Astrocyte of the hippocampus (primary cell): ENCODE data around the gene AMOT.
"Not testable (repeated sequence)": the region's sequence is repeated elsewhere in the genome, so short reads cannot be mapped to it uniquely, and the experiment has no call there.

Experiments
- DNase-seq: peaks from one replicate; pipeline ENCODE4 v3.0.0; 2011; ENCODE audit warnings: low read depth, low spot score

Gene AMOT, protein sequence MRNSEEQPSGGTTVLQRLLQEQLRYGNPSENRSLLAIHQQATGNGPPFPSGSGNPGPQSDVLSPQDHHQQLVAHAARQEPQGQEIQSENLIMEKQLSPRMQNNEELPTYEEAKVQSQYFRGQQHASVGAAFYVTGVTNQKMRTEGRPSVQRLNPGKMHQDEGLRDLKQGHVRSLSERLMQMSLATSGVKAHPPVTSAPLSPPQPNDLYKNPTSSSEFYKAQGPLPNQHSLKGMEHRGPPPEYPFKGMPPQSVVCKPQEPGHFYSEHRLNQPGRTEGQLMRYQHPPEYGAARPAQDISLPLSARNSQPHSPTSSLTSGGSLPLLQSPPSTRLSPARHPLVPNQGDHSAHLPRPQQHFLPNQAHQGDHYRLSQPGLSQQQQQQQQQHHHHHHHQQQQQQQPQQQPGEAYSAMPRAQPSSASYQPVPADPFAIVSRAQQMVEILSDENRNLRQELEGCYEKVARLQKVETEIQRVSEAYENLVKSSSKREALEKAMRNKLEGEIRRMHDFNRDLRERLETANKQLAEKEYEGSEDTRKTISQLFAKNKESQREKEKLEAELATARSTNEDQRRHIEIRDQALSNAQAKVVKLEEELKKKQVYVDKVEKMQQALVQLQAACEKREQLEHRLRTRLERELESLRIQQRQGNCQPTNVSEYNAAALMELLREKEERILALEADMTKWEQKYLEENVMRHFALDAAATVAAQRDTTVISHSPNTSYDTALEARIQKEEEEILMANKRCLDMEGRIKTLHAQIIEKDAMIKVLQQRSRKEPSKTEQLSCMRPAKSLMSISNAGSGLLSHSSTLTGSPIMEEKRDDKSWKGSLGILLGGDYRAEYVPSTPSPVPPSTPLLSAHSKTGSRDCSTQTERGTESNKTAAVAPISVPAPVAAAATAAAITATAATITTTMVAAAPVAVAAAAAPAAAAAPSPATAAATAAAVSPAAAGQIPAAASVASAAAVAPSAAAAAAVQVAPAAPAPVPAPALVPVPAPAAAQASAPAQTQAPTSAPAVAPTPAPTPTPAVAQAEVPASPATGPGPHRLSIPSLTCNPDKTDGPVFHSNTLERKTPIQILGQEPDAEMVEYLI

DNA sequence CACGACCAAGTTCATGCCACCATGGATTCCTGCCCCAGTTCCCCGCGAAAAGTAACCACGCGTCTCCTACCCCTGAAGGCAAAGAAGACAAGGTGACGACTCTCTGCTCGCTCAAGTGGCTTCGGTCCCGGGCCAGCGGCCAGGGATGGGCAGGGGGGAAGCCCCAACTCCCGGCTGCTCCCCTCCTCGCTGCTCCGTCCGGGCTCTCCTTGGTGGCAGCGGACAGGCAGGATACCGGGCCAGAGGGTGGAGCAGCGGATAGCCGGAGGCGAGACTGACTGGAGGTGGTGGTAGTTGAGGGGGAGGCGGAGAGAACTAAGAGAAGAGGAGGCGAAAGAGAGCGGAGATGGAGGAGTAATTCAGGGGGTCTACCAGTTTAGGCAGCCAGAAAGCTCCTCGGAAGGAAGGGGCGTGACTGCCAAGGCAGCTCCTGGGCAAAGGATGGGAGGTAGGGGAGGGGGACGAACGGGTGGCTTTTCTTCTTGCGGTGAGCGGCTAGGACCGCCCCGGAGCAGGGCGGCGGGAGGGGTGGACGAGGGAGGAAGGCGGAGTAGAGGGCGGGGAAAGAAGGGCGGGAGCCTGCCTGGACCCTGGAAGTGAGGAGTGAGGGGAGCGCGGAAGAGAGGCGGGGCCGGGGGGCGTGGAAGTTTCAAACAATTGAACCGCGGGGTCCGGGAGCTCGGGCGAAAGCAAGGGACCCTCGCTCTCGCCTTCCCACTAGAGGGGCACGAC is at the start of gene AMOT:
AMOT (minus strand) TSS at position 450 of the 732 bp plus-strand sequence. CDS start 17,705 bp downstream, outside the sequence.
- DNase-seq: peak; percentile 91

DNA sequence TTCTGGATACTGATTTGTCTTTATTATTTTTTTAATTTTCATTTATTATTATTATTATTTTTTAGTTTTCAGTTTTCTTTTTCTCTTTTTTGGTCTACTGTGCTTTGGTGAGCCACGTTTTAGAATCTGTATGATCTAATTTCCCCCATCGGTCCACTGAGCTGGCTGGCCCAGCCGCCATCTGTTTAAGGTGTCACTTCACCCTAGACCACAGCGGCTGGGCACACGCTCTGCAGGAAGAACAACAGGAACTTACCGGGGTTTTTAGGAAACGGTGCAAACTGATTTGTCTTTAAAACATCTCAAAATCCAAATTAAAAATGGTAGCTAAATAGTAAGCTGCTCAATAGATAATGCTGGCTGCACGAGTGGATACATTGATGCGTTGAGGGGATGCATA is 48.8 kb upstream of the AMOT start:
- no peak for DNase-seq

DNA sequence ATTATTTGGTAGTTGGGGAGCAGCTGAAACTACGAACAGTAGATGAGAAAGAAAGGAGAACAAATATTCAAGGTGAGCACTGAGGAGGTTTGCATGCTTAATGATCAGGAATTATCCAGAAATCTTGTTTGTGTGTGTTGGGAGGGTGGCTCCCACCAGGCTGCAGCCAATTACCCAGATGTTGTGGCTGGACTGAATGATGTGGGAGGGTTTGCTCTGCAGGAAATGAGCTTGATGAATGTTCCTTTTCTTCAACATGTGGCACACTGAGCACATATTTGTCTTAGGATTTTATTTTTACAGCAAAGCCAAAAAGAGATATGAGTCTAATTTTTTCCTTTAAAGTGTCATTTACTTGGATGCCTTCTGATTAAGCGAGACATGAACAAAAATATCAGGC is 48.3 kb upstream of the AMOT start:
- DNase-seq: no peak

DNA sequence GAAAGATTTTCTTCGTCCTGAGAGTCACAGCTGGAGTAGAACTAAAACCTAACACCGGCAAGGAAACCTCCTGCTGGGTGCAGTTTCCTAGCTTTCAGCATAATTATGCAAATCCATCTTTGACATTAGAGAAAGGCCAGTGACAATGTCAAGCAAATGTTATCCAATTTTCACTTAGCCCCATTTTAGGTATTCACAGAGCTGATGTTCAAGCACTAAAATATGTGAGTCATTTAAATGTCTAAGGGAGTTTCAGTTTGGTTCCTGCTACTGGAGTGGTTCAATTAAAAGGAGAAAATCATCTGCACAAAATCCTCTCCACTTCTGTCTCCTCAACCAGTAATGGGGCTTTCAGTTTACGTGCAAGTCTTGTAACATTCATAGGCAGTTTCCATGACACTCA is 37.1 kb upstream of the AMOT start:
- DNase-seq: no peak

DNA sequence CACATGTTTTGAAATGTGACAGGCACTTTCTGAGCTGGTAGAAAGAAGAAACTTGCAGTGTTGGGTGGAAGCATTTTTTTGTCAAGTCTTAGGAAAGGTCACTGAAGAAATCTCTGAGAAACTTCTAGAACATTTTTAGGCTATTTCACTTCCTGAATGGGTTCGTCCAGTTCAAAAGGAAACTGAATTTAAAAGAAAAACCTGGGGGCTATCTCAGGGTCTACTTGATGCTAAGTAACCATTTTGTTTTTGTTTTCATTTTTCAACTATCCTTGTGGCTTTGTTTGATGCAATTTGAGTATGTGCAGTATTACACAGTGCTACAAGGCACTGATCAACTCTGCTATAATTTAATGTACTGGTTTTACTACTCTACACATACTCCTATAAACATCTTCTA is 34.0 kb upstream of the AMOT start:
- no peak for DNase-seq

DNA sequence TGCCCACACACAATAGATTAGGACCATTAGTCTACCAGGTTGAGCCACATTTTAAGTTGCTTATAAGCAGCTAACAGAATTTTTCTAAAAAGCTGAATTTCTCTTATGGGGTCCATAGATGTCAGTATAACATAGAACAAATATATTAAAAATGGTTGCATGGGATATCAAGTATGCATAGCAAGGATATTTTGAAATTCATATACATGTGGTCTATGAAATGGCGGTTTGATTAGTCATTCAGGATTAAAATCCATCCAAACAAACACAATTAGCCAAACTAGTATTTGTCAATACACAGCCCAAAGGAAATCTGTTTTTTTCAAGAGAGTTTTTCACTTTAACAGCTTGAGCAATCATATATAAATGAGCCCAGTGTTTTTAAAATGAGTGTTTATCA is 33.5 kb upstream of the AMOT start:
- DNase-seq: no peak

DNA sequence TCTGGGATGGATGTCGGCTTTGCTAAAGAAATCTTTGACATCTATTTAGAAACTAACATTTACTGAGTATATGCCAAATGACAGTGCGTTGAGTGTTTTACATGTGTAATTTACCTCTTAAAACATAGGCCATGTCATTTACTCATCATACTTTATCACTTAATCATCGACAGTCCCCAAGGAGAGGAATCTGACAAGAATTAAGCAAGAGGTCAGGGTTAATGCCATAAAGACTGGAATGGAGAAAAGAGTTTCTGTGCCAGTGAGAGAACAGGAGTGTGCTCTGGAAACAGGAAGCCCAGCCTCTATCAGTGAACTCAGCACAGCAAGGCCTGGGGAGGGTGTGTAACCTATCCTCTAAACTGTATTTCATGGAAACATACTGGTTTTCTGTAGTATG is 28.0 kb upstream of the AMOT start:
- DNase-seq: no peak

DNA sequence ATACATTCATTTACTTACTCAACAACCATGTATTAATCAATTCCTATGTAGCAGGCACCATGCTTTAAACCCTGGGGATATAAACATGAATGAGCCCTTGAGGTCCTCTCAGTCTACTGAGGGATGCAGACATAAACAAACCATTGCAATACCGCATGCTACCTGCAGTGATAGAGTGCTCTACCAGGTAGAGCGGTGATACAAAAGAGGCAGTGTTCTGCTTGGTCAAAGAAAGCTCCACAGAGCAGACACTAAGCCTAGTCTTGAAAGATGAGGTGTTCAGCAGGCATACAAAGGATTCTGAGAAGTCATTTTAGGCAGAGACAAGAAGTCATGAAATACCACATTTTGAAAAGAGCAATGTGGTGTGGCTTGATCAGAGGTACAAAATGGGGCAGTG is 26.9 kb upstream of the AMOT start:
- DNase-seq: no peak

DNA sequence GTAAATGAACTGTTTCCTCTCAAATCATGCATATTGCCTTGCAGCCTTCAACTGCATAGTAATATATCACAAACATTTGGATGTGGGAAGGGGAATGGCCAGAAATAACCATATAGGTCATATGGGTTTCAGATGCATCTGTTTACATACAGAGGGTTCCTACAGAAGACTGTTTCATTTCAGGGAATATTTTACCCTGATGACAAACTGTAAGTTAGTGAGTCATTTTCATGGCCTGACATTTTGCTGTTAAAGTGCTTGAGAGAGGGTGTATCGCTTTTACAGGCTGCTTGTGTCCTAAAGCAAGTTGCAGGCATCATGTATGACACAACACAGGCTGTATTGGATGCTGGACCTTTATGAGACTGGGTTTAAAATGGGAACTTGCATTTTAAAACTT is 25.5 kb upstream of the AMOT start:
- DNase-seq: no peak

DNA sequence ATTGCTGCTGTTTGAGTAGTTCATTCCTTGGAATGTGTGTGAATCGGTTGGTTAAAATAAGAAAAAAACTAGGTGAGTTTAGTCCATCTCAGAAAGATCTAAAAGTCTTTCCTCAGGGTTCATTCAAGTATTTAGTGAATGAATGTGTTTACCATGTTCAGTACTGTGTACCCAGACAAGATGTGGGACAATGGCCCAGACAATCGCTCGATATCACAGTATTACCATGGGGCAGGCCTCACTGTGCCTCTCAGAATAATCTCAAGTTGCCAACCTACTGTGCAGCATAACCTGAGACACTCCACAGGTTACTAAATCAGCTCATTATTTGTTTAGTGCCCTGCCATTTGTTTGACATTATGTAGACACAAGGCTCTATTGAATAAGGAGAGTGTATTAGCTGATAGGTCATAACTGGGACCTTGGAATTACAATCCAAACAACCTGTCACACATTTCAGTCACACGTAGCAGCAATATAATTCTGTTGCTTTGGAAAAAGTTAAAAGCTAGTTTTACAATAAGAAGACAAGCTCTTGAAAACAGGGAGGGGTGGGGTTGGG is 24.9 kb upstream of the AMOT start:
- DNase-seq: no peak

DNA sequence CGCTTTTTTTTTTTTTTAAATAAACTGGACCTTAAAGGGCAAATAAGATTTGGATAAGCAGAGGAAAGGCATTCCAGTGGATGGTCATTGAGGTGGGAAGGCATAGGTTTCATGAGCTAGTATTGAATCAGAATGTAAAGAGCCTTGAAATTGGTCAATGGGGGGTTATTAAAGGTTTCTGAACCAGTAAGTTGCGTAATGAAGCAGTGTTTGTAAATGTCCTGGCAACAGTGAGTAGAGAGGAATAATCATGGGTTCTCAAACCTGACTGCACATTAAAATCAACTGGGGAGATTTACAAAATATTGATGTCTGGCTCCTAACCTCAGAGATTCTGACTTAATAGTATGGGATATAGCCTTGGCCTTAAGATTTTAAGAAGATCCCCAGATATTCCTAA is 23.2 kb upstream of the AMOT start:
- DNase-seq: no peak

DNA sequence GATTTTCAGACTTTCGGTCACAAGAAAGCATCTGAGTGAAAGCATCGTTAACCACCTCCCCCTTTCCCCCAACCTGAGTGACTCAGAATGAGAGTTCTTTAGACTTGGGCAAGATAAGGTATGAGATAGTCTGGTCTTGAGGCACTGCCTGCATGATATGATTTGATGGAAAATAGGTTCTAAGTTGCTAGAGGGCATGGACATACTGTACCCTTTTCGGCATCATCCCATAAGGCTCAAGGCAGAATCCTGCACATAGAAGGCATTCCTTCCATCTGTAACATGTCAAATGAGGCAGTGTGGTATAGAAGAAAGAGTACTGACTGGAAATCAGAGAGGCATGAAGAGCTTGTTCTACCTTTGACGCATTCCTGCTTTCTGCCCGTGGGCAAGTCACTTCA is 16.8 kb upstream of the AMOT start:
- DNase-seq: no peak

DNA sequence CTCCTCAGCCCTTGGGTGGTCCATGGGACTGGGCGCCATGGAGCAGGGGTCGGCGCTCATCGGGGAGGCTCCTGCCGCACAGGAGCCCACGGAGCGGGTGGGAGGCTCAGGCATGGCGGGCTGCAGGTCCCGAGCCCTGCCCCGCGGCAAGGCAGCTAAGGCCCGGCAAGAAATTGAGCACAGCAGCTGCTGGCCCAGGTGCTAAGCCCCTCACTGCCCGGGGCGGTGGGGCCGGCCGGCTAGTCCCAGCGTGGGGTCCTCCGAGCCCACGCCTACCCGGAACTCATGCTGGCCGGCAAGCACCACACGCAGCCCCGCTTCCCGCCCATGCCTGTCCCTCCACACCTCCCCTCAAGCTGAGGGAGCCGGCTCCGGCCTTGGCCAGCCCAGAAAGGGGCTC is 14.3 kb upstream of the AMOT start:
- not testable (repeated sequence) for DNase-seq

DNA sequence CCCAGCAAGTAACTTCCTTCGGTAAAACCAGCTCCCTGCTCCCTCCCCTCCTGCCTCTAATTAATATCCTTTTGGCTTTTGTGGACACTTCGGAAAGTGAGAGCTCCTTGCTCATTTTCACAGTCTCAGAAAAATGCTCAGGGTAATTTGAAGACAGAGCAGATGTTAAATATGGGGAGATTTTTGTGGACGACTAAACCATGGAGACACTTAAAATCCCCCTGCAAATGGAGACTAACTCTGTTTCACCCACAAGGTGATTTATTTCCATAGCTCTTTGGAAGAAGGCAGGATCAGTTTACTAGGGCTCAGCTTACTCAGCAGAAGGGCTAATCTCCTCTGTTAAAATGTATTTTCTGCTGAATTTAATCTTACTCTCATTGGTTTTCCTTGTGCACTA is 12.2 kb upstream of the AMOT start:
- no peak for DNase-seq

DNA sequence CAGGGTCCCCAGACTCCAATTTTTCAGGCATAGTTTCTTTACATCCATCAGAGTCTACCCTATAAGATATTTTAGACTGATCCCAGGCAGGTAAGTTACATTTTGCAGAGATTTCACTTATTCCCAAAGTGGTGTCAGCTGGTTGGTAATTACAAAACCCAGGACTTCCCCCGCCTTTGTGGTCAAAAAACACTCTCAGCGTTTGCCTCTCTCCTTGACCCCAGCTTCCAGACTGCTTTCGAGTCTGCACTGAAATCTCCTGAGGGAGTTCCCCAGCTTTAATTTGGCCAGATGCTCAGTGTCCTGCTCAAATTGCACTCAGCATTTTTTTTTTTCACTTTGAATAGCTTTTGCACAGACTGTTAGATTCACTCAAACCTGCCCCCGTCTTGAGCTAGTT is 11.2 kb upstream of the AMOT start:
- peak; percentile 41 for DNase-seq

DNA sequence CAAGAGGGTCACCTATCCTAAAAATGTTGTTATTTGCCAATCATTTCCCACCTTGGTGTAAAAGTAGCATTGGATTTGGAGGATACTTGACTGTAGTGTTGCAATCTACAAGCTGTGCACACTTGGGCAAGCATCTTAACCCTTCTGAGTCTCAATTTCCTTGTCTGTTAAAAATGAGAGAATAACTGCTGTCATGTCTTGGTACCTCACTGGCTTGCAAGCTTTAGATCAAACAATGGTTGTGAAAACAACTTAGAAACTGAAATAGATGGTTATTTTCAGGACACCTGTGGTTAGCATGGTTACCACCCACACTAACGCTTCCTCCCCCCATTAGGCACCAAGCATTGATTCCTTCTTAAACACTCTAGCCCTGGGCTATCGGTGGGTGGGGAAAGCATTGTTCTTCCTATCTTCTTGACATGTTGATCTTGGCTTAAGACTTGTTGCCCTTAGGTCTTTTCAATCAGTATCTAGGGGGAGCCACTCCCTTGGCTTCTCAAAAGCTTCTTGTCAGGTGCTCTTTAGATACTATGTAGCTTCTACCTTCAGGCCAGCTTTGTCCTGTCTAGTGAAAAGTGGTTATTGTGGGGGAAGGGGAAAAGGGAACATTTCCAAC is 10.6 kb upstream of the AMOT start:
- no peak for DNase-seq

DNA sequence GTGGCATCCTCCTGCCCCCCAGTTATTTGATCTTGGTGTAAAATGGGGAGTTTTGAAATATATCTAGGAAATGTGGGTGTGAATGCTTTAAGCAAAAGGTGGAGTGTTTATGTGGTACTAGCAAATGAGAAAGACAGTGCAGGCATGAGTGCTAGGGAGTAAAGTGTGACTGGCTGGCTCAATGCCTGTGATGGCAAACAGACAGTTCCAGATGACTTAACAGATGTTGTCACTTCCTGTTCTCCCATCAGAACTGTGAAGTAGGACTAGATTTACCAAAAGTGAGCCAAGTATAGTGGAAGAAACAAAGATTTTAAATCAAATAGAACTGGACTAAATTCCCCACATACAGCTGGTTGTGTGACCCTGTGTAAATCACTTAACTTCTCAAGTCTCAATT is 8.4 kb upstream of the AMOT start:
- DNase-seq: no peak

DNA sequence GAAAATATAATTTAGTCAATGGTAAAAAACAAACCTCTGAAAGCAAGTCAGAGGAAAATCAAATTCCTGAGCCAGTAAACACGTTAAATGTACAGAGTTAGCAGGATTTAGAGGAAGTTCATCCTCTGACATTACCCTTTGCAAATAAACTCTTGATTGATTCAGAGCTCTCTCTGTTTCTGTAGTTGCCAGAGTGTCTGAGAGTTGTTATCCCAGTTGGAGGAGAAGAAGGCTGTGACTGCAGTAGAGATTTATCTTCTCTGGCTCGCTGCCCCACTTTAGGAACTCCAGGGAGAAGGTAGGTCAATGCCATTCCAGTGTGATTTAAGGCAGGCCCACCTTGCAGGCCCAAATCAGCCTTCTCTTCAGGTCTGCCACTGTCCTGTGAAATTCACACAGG is 6.2 kb upstream of the AMOT start:
- no peak for DNase-seq

DNA sequence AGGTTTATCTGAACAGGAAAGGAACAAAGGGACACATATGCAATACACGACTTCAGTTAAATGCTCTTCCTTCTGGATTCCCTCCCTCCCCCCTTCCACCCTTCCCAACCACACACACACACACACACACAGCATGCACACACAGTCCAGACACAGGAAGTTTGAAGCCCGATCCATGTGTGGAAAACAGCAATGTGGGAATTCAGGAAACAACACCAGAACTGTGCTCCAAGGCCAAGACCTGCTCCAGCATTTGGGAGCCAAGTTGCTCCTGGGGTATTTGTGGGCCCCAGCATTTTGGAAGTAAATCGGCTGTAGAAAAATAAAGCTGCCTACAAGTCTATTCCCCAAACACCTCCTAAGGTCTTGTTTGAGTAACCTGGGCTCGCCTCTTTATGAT is 5.6 kb upstream of the AMOT start:
- no peak for DNase-seq

DNA sequence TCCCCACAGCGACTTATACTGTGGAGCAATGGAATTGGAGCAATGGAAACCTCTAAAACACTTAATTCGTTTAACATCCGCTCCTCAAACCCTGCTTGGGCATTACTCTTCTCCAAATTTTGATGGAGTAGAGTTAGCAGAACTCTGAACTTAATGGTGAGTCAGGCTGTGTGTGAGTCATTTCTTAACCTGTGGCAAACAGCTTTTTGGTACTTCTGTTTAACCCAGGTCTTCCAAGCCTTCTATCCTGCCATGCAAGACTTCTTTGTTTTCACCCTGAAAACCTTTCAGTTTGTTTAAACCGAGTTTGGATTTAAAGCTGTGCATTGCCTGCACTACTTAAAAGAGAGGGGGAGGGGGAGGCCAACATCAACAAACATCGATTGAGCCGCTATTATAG is 3.6 kb upstream of the AMOT start:
- peak; percentile 14 for DNase-seq

DNA sequence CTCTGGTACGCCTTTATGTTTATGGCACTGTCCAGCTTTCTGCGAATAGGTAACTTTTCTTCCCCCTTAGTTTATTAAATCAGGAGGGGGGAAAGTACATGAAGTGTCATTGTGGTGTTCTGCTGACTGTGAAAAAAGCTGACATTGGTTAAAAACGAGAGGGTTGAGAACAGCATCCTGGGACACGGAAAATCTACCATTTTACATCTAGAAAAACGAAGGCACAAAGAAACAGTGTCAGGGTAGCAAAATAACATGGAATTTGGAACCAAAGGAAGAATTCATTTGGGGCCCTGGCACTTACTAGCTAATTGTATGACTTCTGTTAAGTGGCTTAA is 1.2 kb upstream of the AMOT start:
- DNase-seq: no peak
